NCI-H187 treated with DMSO at 0.1 percent for 48 hours (cell line): Measurements from ENCODE around the gene NHP2.
"Not testable (repeated sequence)": the region's sequence is repeated elsewhere in the genome, so short reads cannot be mapped to it uniquely, and the experiment has no call there.

Source experiments
- DNase-seq: peaks from one replicate; lab custom pipeline; 2025; lab: John Stamatoyannopoulos, UW

NHP2 gene

GRCh38 chr5:178153530-178154340 is at the start of gene NHP2:
NHP2 (minus strand) TSS chr5:178153885; CDS start chr5:178153817, 68 bp downstream.
- peak; percentile 88 for DNase-seq

GRCh38 chr5:178202541-178202940 is 48.9 kb upstream of the NHP2 start:
- DNase-seq: no peak

GRCh38 chr5:178201927-178202235 is 48.2 kb upstream of the NHP2 start:
- no peak for DNase-seq

GRCh38 chr5:178201221-178201926 is 47.7 kb upstream of the NHP2 start:
- no peak for DNase-seq

GRCh38 chr5:178199581-178200434 is 46.1 kb upstream of the NHP2 start:
- no peak for DNase-seq

GRCh38 chr5:178198706-178199105 is 45.0 kb upstream of the NHP2 start:
- DNase-seq: no peak

GRCh38 chr5:178198151-178198550 is 44.5 kb upstream of the NHP2 start:
- DNase-seq: not testable (repeated sequence)

- DNase-seq: no peak
Measured at GRCh38 chr5:178196986-178197385, 43.3 kb upstream of the NHP2 start.

GRCh38 chr5:178196281-178196812 is 42.7 kb upstream of the NHP2 start:
- no peak for DNase-seq

GRCh38 chr5:178194026-178194425 is 40.3 kb upstream of the NHP2 start:
- DNase-seq: no peak

GRCh38 chr5:178193251-178193809 is 39.6 kb upstream of the NHP2 start:
- no peak for DNase-seq

GRCh38 chr5:178192787-178193186 is 39.1 kb upstream of the NHP2 start:
- no peak for DNase-seq

- DNase-seq: no peak
Measured at GRCh38 chr5:178192244-178192643, 38.6 kb upstream of the NHP2 start.

- no peak for DNase-seq
Measured at GRCh38 chr5:178191661-178192060, 38.0 kb upstream of the NHP2 start.

GRCh38 chr5:178189433-178189832 is 35.7 kb upstream of the NHP2 start:
- DNase-seq: no peak

- DNase-seq: no peak
Measured at GRCh38 chr5:178187014-178187413, 33.3 kb upstream of the NHP2 start, which contains the start of gene GMCL2. GMCL2 (minus strand) TSS chr5:178187371; CDS start chr5:178187299, 72 bp downstream.

GRCh38 chr5:178186427-178186826 is 32.7 kb upstream of the NHP2 start:
- DNase-seq: no peak

- no peak for DNase-seq
Measured at GRCh38 chr5:178182158-178182876, 28.6 kb upstream of the NHP2 start.

GRCh38 chr5:178180141-178180863 is 26.6 kb upstream of the NHP2 start:
- no peak for DNase-seq

- DNase-seq: no peak
Measured at GRCh38 chr5:178177569-178177968, 23.9 kb upstream of the NHP2 start.

GRCh38 chr5:178176791-178177190 is 23.1 kb upstream of the NHP2 start:
- DNase-seq: no peak
